Pancreas (tissue), 10 donors: ENCODE data around the gene SVEP1. TPM values are rescaled to one million over a fixed set of nuclear protein-coding genes. Genes with fewer than 3 reads are reported as not detected.

ENCODE experiments used
- ATAC-seq, 4 donors: fragments of 200-7000 bp; cut with Tn5 transposase; one replicate each; pipeline versions ENCODE4 v1.8.0 to v1.9.1; 2020; ENCODE audit warnings: mild to moderate bottlenecking in 4 of 4, moderate library complexity in 4 of 4
- DNase-seq, 6 donors: peaks; one replicate each; pipeline ENCODE4 v3.0.0-alpha.2; 2020
- FAIRE-seq: peaks from 2 replicates; lab custom pipeline; 2012; peaks lifted over from hg19 to GRCh38; lab: Jason Lieb, UNC
- H3K27ac ChIP-seq, 4 donors: fragments of 200-600 bp; sonication (generic); 1 replicate in 3 of 4; 2 replicates in 1 of 4; pipeline versions ENCODE4 v1.5.0 to v1.8.0; 2020
- H3K27me3 ChIP-seq, 4 donors: fragments of 200-600 bp; one replicate each; pipeline ENCODE4 v1.8.0; 2021
- H3K36me3 ChIP-seq, 3 donors: fragments of 200-600 bp; sonication (generic) in 1 of 3; one replicate each; pipeline versions ENCODE4 v1.5.0 to v1.8.0; 2020 to 2021
- H3K4me1 ChIP-seq, 3 donors: fragments of 200-600 bp; one replicate each; pipeline ENCODE4 v1.8.0; 2021
- H3K4me3 ChIP-seq, 4 donors: fragments of 200-600 bp; sonication (generic) in 2 of 4; one replicate each; pipeline versions ENCODE4 v1.5.0 to v1.8.0; 2020 to 2021
- H3K9me3 ChIP-seq, 4 donors: fragments of 200-600 bp; one replicate each; pipeline ENCODE4 v1.8.0; 2021
- CTCF ChIP-seq, 4 donors: fragments of 200-600 bp; sonication (generic) in 3 of 4; IDR thresholded peaks; one replicate each; pipeline versions ENCODE4 v1.5.0 to v1.8.0; 2021; ENCODE audit warnings: antibody characterized with exemption in 4 of 4
- WGBS, 2 donors: extraction: QIAGEN DNeasy Blood & Tissue Kit; methylation state at CpG; one replicate each; pipeline ENCODE4 v1.1.7; 2013; 5-methylcytosine and 5-hydroxymethylcytosine counted together
- intact Hi-C, 3 donors: fragments of 100-400 bp; cut with DNase I; formaldehyde crosslinking; loops; one replicate each; pipeline versions ENCODE4 v1.11.1 to v1.14.2; 2022
- polyA plus RNA-seq, 2 donors: library from polyadenylated mRNA; stranded (reverse); fragments of 200-250 nt; gene quantifications; one replicate each; pipeline ENCODE4 v1.2.3, GENCODE V29; 2013
- total RNA-seq, 6 donors: library from RNA; stranded (reverse); fragmentation: NEBNext Ultra II Directional in 4 of 6; extraction: Animal tissue kit (Norgen Biotek cat#: 25700) in 4 of 6; gene quantifications; one replicate each; pipeline versions ENCODE4 v1.2.1 to v1.2.4, GENCODE V29; 2021 to 2023
- donor health status: healthy with polysubstance abuse.
- donor health status: DM: no; HTN: no; CAD: no; lungs with moderate emphysema.
- donor health status: DM: no; HTN: no; CAD: no.
- donor health status: control.
- donor health status: control.
- donor health status: Bipolar disorder and iron deficiency.
- donor health status: DM: yes; HTN: yes; CAD: no.
- donor health status: DM: no; HTN: no; CAD: no.
- donor health status: DM: no; HTN: no; CAD: no.
- donor health status: DM: yes; HTN: yes; CAD: no.

Gene SVEP1
- total and polyA plus RNA-seq, 8 donors, result 0.96 to 12.8 (median 4.3) TPM

DNA sequence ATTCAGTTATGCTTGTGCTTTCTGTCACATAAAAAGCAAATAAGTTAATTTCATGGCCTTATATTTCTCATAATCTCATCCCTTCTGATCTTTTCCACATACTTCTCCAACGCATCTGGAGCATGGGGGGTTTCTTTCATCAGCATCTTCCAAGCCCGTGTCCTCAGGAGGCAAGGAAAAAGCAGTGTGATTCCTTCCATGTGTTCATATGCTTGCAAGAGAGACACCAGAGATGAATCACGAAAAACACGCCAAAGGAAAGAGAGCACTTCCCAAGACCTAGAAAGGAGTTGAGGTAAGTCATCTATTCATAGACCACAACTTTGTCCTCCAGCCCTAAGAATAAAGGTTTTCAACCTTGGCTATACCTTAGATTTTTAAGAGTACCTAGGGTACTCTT lies 26.0 kb upstream of the SVEP1 start:
- ATAC-seq, result no peak
- intact Hi-C loops, result no loop called here
- no peak for FAIRE-seq
- H3K27ac ChIP-seq, result no peak overlapping the region
- no peak overlapping the region for H3K4me3 ChIP-seq
- DNase-seq, result no peak
- no peaks in the 10 kb centered on the region for H3K9me3 ChIP-seq
- H3K36me3 ChIP-seq, result no peaks in the 10 kb centered on the region
- TF ChIP-seq CTCF (IDR thresholded peaks at IDR 0.05), result no peak
- 68 to 78% methylated on average over 4 of the region's 4 CpGs for WGBS, 2 donors
- no peaks in the 10 kb centered on the region for H3K27me3 ChIP-seq
- no peaks in the 10 kb centered on the region for H3K4me1 ChIP-seq

- no peaks in the 10 kb centered on the region for H3K4me1 ChIP-seq
- no peak overlapping the region for H3K4me3 ChIP-seq
- FAIRE-seq (no peak), ATAC-seq (peak in 2 of 4 donors; percentile 52 to 72), DNase-seq (no peak)
- 82 to 83% methylated on average over 5 of the region's 5 CpGs for WGBS, 2 donors
- H3K27me3 ChIP-seq, result no peaks in the 10 kb centered on the region
- H3K27ac ChIP-seq, result no peak overlapping the region
- H3K36me3 ChIP-seq, result no peaks in the 10 kb centered on the region
- intact Hi-C loops, result no loop called here
- peaks cover 0 to 2% (median 0%) of the 10 kb centered on the region in 4 donors for H3K9me3 ChIP-seq
- no peak for TF ChIP-seq CTCF (IDR thresholded peaks at IDR 0.05)
These were observed 24.6 kb upstream of the SVEP1 start for GRCh38 chr9:110604171-110604601.

GRCh38 chr9:110602281-110602680 lies 22.7 kb upstream of the SVEP1 start:
- DNase-seq, result no peak
- Histone ChIP-seq H3K27me3 (no peaks in the 10 kb centered on the region), H3K4me3 (no peak overlapping the region), H3K27ac (no peak overlapping the region), H3K36me3 (no peaks in the 10 kb centered on the region), H3K4me1 (no peaks in the 10 kb centered on the region), H3K9me3 (peaks cover 0 to 2% (median 0%) of the 10 kb centered on the region in 4 donors)
- intact Hi-C loops, result no loop called here
- no peak for TF ChIP-seq CTCF (IDR thresholded peaks at IDR 0.05)
- no peak for ATAC-seq
- WGBS, 2 donors, result 46 to 47% methylated on average over 2 of the region's 2 CpGs
- no peak for FAIRE-seq

DNA sequence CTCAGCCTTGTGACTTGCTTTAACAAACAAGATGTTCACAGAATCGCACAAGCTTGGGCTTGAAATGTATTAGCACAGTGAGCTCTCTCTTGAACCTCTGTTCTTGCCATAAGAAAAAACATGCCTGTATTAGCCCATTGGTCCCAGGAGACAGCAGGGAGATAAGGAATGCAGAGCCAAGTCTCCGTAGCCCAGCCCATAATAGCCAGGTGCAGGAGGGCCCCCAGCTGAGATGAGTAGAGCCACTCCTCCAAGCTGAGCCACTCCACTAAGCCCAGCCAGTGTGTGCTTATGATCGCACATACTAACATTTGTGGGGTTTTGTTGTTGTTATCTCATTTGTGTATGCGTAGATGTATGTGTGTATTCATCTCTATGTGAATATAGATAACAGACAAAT lies 21.6 kb upstream of the SVEP1 start:
- DNase-seq, result no peak
- intact Hi-C loops, result no loop called here
- no peak for TF ChIP-seq CTCF (IDR thresholded peaks at IDR 0.05)
- Histone ChIP-seq H3K36me3 (no peaks in the 10 kb centered on the region), H3K4me1 (no peaks in the 10 kb centered on the region), H3K4me3 (no peak overlapping the region), H3K9me3 (peaks cover 0 to 2% (median 0%) of the 10 kb centered on the region in 4 donors), H3K27me3 (no peaks in the 10 kb centered on the region), H3K27ac (no peak overlapping the region)
- no peak for ATAC-seq
- 67 to 72% methylated on average over 4 of the region's 4 CpGs for WGBS, 2 donors
- FAIRE-seq, result no peak

GRCh38 chr9:110599468-110599867 lies 19.9 kb upstream of the SVEP1 start:
- peaks cover 0 to 2% (median 0%) of the 10 kb centered on the region in 4 donors for H3K9me3 ChIP-seq
- TF ChIP-seq CTCF (IDR thresholded peaks at IDR 0.05), result no peak
- WGBS, 2 donors, result 60 to 63% methylated on average over 10 of the region's 10 CpGs
- no peak overlapping the region for H3K4me3 ChIP-seq
- H3K27ac ChIP-seq, result no peak overlapping the region
- no peaks in the 10 kb centered on the region for H3K4me1 ChIP-seq
- no peak for FAIRE-seq
- intact Hi-C loops, result no loop called here
- no peak for ATAC-seq
- H3K27me3 ChIP-seq, result no peaks in the 10 kb centered on the region
- no peak for DNase-seq
- H3K36me3 ChIP-seq, result no peaks in the 10 kb centered on the region
